Stimulated activated CD4-positive, alpha-beta T cell treated with anti-CD3 and anti-CD28 coated beads, Interleukin-15, amount 100 ng/mL, for 48 hours (primary cell): ENCODE measurements around the gene SPOPL.

ENCODE experiments used
- DNase-seq, 2 donors: peaks; one replicate each; pipeline ENCODE4 v3.0.0-alpha.2; 2020; ENCODE audit warnings: low read depth in 2 of 2

SPOPL gene

GRCh38 chr2:138601458-138602165 lies 100.0 kb downstream of the SPOPL start:
- no peak for DNase-seq

GRCh38 chr2:138602166-138602460 lies 100.5 kb downstream of the SPOPL start:
- DNase-seq, result no peak

- DNase-seq, result no peak
These were observed 106.2 kb downstream of the SPOPL start for GRCh38 chr2:138607746-138608145.

GRCh38 chr2:138609446-138609845 lies 107.9 kb downstream of the SPOPL start:
- no peak for DNase-seq

- no peak for DNase-seq
These were observed 108.8 kb downstream of the SPOPL start for GRCh38 chr2:138610201-138610953.

GRCh38 chr2:138615257-138615656 lies 113.7 kb downstream of the SPOPL start:
- no peak for DNase-seq

GRCh38 chr2:138617026-138617425 lies 115.5 kb downstream of the SPOPL start:
- DNase-seq, result no peak

- no peak for DNase-seq
These were observed 117.4 kb downstream of the SPOPL start for GRCh38 chr2:138618971-138619370.

- DNase-seq, result no peak
These were observed 118.9 kb downstream of the SPOPL start for GRCh38 chr2:138620431-138620830.

- no peak for DNase-seq
These were observed 119.6 kb downstream of the SPOPL start for GRCh38 chr2:138621139-138621538.

- no peak for DNase-seq
These were observed 121.0 kb downstream of the SPOPL start for GRCh38 chr2:138622613-138623012.
